ENCODE data around the gene IFNG-AS1.

Gene IFNG-AS1

GRCh38 chr12:68012712-68013111 is 23.5 kb downstream of the IFNG-AS1 start:
- in situ Hi-C loops (cut with HindIII; ENCODE audit: low sequenced_read_pairs) = no loop called here
- H3K4me3 ChIP-seq (ENCODE audit: low read depth, low read length) = no peak overlapping the region
- TF ChIP-seq, protein P1, sequence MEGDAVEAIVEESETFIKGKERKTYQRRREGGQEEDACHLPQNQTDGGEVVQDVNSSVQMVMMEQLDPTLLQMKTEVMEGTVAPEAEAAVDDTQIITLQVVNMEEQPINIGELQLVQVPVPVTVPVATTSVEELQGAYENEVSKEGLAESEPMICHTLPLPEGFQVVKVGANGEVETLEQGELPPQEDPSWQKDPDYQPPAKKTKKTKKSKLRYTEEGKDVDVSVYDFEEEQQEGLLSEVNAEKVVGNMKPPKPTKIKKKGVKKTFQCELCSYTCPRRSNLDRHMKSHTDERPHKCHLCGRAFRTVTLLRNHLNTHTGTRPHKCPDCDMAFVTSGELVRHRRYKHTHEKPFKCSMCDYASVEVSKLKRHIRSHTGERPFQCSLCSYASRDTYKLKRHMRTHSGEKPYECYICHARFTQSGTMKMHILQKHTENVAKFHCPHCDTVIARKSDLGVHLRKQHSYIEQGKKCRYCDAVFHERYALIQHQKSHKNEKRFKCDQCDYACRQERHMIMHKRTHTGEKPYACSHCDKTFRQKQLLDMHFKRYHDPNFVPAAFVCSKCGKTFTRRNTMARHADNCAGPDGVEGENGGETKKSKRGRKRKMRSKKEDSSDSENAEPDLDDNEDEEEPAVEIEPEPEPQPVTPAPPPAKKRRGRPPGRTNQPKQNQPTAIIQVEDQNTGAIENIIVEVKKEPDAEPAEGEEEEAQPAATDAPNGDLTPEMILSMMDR (IDR thresholded peaks at IDR 0.05; ENCODE audit: low read depth, low read length, missing control alignments) = no peak
- no peak for DNase-seq (ENCODE audit: low read depth)

DNA sequence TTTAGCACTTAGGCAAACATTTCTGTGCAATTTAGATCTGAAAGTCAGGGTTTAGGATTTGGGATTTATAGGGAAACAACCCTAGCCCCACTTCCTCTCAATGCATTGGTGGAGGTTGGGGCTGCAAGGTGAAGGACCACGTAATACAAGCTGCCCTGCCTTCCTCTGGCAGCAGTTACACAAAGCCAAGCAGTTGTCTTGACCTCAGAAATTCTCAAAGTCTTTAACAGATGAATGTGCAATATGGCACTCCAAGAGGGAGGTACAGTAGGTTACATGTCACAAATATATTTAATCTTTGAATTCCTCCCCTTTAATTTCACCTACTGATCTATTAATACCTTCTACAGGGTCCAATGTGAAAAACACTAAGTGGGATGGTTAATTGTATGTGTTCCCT is 23.9 kb downstream of the IFNG-AS1 start:
- in situ Hi-C loops (cut with HindIII; ENCODE audit: low sequenced_read_pairs) = no loop called here
- DNase-seq (ENCODE audit: low read depth) = no peak
- H3K4me3 ChIP-seq (ENCODE audit: low read depth, low read length) = no peak overlapping the region
- TF ChIP-seq, protein P1 (IDR thresholded peaks at IDR 0.05; ENCODE audit: low read depth, low read length, missing control alignments) = no peak

GRCh38 chr12:68016136-68016535 is 26.9 kb downstream of the IFNG-AS1 start:
- no peak for DNase-seq (ENCODE audit: low read depth)
- TF ChIP-seq, protein P1 (IDR thresholded peaks at IDR 0.05; ENCODE audit: low read depth, low read length, missing control alignments) = no peak
- no peak overlapping the region for H3K4me3 ChIP-seq (ENCODE audit: low read depth, low read length)
- in situ Hi-C loops (cut with HindIII; ENCODE audit: low sequenced_read_pairs) = no loop called here

GRCh38 chr12:68018315-68018714 is 29.1 kb downstream of the IFNG-AS1 start:
- DNase-seq (ENCODE audit: low read depth) = no peak
- TF ChIP-seq, protein P1 (IDR thresholded peaks at IDR 0.05; ENCODE audit: low read depth, low read length, missing control alignments) = no peak
- in situ Hi-C loops (cut with HindIII; ENCODE audit: low sequenced_read_pairs) = no loop called here
- no peak overlapping the region for H3K4me3 ChIP-seq (ENCODE audit: low read depth, low read length)

- TF ChIP-seq, protein P1 (IDR thresholded peaks at IDR 0.05; ENCODE audit: low read depth, low read length, missing control alignments) = no peak
- no peak for DNase-seq (ENCODE audit: low read depth)
- in situ Hi-C loops (cut with HindIII; ENCODE audit: low sequenced_read_pairs) = no loop called here
- no peak overlapping the region for H3K4me3 ChIP-seq (ENCODE audit: low read depth, low read length)
Observed at GRCh38 chr12:68020049-68020448, 30.8 kb downstream of the IFNG-AS1 start.

DNA sequence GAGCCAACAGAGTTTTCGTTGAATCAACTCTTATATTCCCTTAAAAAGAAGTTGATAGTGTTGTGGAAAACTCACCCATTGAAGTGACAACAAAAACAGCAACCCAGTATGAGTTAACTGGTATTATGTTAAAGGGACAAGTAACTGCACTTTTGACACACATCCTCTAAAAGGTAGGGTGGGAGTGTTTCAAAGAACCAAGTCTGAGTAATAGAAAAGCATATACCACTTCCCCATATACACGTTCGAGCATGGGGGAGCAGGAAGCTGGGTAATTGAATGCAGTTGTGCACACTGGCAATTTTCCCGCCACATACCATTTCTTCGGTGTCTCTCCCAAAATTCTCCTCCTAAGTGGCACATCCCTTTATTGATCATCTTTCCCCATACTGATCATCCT is 31.5 kb downstream of the IFNG-AS1 start:
- TF ChIP-seq, protein P1 (IDR thresholded peaks at IDR 0.05; ENCODE audit: low read depth, low read length, missing control alignments) = no peak
- DNase-seq (ENCODE audit: low read depth) = no peak
- no peak overlapping the region for H3K4me3 ChIP-seq (ENCODE audit: low read depth, low read length)
- in situ Hi-C loops (cut with HindIII; ENCODE audit: low sequenced_read_pairs) = no loop called here

GRCh38 chr12:68028647-68029046 is 39.4 kb downstream of the IFNG-AS1 start:
- no peak overlapping the region for H3K4me3 ChIP-seq (ENCODE audit: low read depth, low read length)
- in situ Hi-C loops (cut with HindIII; ENCODE audit: low sequenced_read_pairs) = no loop called here
- TF ChIP-seq, protein P1 (IDR thresholded peaks at IDR 0.05; ENCODE audit: low read depth, low read length, missing control alignments) = no peak
- DNase-seq (ENCODE audit: low read depth) = no peak
